Naive B cell (primary cell): ENCODE measurements around the gene SUSD6. TPM values are rescaled to one million over a fixed set of nuclear protein-coding genes. Genes with fewer than 3 reads are reported as not detected.
A peak's percentile ranks its signal among the peaks of the same experiment; 100 is the strongest.

Experiments
- ATAC-seq, 2 donors: fragments of 150-1000 bp; cut with Tn5 transposase; 2 replicates each; pipeline ENCODE4 v1.10.0; 2021; ENCODE audit warnings: low read depth in 2 of 2, mild to moderate bottlenecking in 2 of 2, moderate library complexity in 2 of 2
- DNase-seq: peaks from one replicate; pipeline ENCODE4 v3.0.0; 2022
- H3K27ac Mint-ChIP-seq, 6 donors: one replicate each; pipeline ENCODE4 v1.8.0; 2020 to 2022; ENCODE audit warnings: mild to moderate bottlenecking in 6 of 6, mixed read lengths in 6 of 6, moderate library complexity in 5 of 6, inconsistent platforms in 2 of 6
- H3K27me3 Mint-ChIP-seq, 3 donors: one replicate each; pipeline ENCODE4 v1.8.0; 2021 to 2022; ENCODE audit warnings: mixed read lengths in 3 of 3, mild to moderate bottlenecking in 1 of 3
- H3K36me3 Mint-ChIP-seq, 2 donors: one replicate each; pipeline ENCODE4 v1.8.0; 2020 to 2022; ENCODE audit warnings: mixed read lengths in 2 of 2, inconsistent platforms in 1 of 2, mild to moderate bottlenecking in 1 of 2
- H3K4me1 Mint-ChIP-seq, 3 donors: one replicate each; pipeline ENCODE4 v1.8.0; 2020 to 2022; ENCODE audit warnings: mixed read lengths in 3 of 3, inconsistent platforms in 1 of 3, mild to moderate bottlenecking in 1 of 3, moderate library complexity in 1 of 3
- H3K4me3 Mint-ChIP-seq, 8 donors: one replicate each; pipeline ENCODE4 v1.8.0; 2020 to 2022; ENCODE audit warnings: mild to moderate bottlenecking in 8 of 8, mixed read lengths in 8 of 8, moderate library complexity in 8 of 8, inconsistent platforms in 2 of 8
- H3K9me3 Mint-ChIP-seq, 7 donors: one replicate each; pipeline ENCODE4 v1.8.0; 2020 to 2022; ENCODE audit warnings: mixed read lengths in 7 of 7, mild to moderate bottlenecking in 5 of 7, inconsistent platforms in 2 of 7, moderate library complexity in 1 of 7
- polyA plus RNA-seq, 6 donors: library from polyadenylated mRNA; unstranded; fragments of 300-500 nt; fragmentation: Illumina TruSeq; gene quantifications; one replicate each; pipeline ENCODE4 v1.2.3, GENCODE V29; 2021; ENCODE audit warnings: low read depth in 6 of 6

The SUSD6 gene
- polyA plus RNA-seq, 6 donors from 2014 or later: 16.1 to 22.8 (median 19.4) TPM

GRCh38 chr14:69574954-69575295, 36.5 kb upstream of the SUSD6 start:
- H3K4me1 Mint-ChIP-seq: peaks cover 9 to 15% (median 12%) of the 10 kb centered on the region in 3 donors
- H3K27me3 Mint-ChIP-seq: peaks cover 35 to 64% (median 45%) of the 10 kb centered on the region in 3 donors
- peak overlapping the region; percentile 63 to 94 (median 90) for H3K4me3 Mint-ChIP-seq
- no peaks in the 10 kb centered on the region for H3K9me3 Mint-ChIP-seq
- DNase-seq: no peak
- no peaks in the 10 kb centered on the region for H3K36me3 Mint-ChIP-seq
- peak in 1 of 2 donors; percentile 6 for ATAC-seq
- H3K27ac Mint-ChIP-seq: peak overlapping the region in 1 of 6 donors; percentile 91

- H3K27ac Mint-ChIP-seq: no peak overlapping the region
- H3K27me3 Mint-ChIP-seq: peaks cover 21 to 27% (median 23%) of the 10 kb centered on the region in 3 donors
These were observed 31.9 kb upstream of the SUSD6 start for GRCh38 chr14:69579476-69579875.

GRCh38 chr14:69580009-69580577, 31.3 kb upstream of the SUSD6 start:
- no peaks in the 10 kb centered on the region for H3K36me3 Mint-ChIP-seq
- H3K4me3 Mint-ChIP-seq: no peak overlapping the region
- DNase-seq (no peak), ATAC-seq (no peak)
- H3K9me3 Mint-ChIP-seq: no peaks in the 10 kb centered on the region
- H3K27ac Mint-ChIP-seq: no peak overlapping the region
- H3K4me1 Mint-ChIP-seq: peaks cover 15 to 19% (median 18%) of the 10 kb centered on the region in 3 donors
- peaks cover 18 to 22% (median 21%) of the 10 kb centered on the region in 3 donors for H3K27me3 Mint-ChIP-seq

More at GRCh38 chr14:69579476-69579875, 31.9 kb upstream of the SUSD6 start:
- no peak for ATAC-seq
- Mint-ChIP-seq H3K9me3 (no peaks in the 10 kb centered on the region), H3K36me3 (no peaks in the 10 kb centered on the region), H3K4me3 (no peak overlapping the region), H3K4me1 (peaks cover 16 to 19% (median 18%) of the 10 kb centered on the region in 3 donors)
- DNase-seq: no peak

DNA sequence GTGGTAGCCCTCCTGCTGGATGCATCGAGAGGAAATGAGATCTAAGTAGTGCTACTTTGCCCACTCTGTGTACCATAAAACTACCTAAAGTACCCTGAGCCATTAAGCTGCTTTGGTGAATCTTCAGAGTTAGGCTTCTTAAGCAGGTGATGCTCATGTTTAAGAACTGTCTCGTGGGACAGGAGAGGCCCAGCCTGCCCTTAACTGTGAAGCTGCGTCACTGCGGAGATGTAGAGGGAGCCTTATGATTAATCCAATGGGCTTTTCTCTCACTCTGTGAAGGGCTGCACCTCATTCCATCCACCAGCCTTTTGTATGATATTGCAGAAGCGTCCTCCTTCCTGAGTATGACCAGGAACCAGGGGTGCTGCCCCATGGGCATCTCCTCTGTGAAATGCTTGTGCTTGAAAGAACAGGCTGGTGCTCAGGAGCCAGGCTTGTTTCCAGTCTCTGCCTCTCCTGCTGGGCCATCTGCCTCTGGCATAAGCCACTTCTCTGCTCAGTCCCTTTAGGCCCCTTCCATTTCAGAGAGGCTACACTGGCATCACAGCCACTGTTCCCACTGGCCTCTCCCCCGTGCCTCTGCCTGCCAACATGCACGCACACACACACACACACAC, 30.0 kb upstream of the SUSD6 start:
- Mint-ChIP-seq H3K27me3 (peaks cover 5 to 14% (median 10%) of the 10 kb centered on the region in 3 donors), H3K36me3 (no peaks in the 10 kb centered on the region), H3K9me3 (no peaks in the 10 kb centered on the region), H3K4me1 (peaks cover 15 to 21% (median 19%) of the 10 kb centered on the region in 3 donors), H3K4me3 (no peak overlapping the region), H3K27ac (peak overlapping the region in 2 of 6 donors; percentile 34 to 79)
- ATAC-seq (no peak), DNase-seq (no peak)

GRCh38 chr14:69582212-69582611, 29.2 kb upstream of the SUSD6 start:
- H3K4me1 Mint-ChIP-seq: peaks cover 15 to 21% (median 19%) of the 10 kb centered on the region in 3 donors
- DNase-seq: no peak
- H3K27ac Mint-ChIP-seq: peak overlapping the region in 1 of 6 donors; percentile 39
- H3K9me3 Mint-ChIP-seq: no peaks in the 10 kb centered on the region
- no peak for ATAC-seq
- H3K27me3 Mint-ChIP-seq: peaks cover 0 to 10% (median 9%) of the 10 kb centered on the region in 3 donors
- H3K36me3 Mint-ChIP-seq: no peaks in the 10 kb centered on the region
- H3K4me3 Mint-ChIP-seq: no peak overlapping the region

GRCh38 chr14:69582829-69583228, 28.6 kb upstream of the SUSD6 start:
- H3K36me3 Mint-ChIP-seq: no peaks in the 10 kb centered on the region
- H3K27me3 Mint-ChIP-seq: peaks cover 0 to 12% (median 10%) of the 10 kb centered on the region in 3 donors
- no peak overlapping the region for H3K27ac Mint-ChIP-seq
- ATAC-seq (no peak), DNase-seq (no peak)
- H3K4me1 Mint-ChIP-seq: peaks cover 15 to 21% (median 19%) of the 10 kb centered on the region in 3 donors
- peak overlapping the region in 1 of 8 donors; percentile 52 for H3K4me3 Mint-ChIP-seq
- H3K9me3 Mint-ChIP-seq: no peaks in the 10 kb centered on the region

- H3K27ac Mint-ChIP-seq: no peak overlapping the region
- H3K36me3 Mint-ChIP-seq: no peaks in the 10 kb centered on the region
- peaks cover 0 to 12% (median 9%) of the 10 kb centered on the region in 3 donors for H3K27me3 Mint-ChIP-seq
- ATAC-seq: no peak
- H3K4me1 Mint-ChIP-seq: peaks cover 15 to 21% (median 19%) of the 10 kb centered on the region in 3 donors
- no peak overlapping the region for H3K4me3 Mint-ChIP-seq
- no peak for DNase-seq
- H3K9me3 Mint-ChIP-seq: no peaks in the 10 kb centered on the region
These were observed 27.0 kb upstream of the SUSD6 start for GRCh38 chr14:69584389-69584788.

DNA sequence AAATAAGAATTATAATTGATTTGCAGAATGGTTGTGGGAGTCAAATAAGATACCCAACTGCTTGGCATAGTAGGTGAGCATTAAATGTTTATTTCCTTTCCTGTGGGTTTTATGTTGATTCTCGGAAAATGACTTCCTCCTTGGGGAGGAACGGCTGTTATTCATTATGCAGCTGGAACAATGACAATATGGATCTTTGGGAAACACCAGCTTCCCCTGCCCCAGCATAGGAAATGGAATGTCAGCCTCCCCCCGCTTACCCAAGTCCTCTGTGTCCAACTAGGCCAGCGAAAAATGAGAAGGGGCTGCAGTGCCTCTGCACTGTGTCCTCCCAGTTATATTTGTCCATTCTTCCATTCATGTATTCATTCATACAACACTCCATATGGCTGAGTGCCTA, 25.0 kb upstream of the SUSD6 start:
- H3K4me3 Mint-ChIP-seq: no peak overlapping the region
- H3K27ac Mint-ChIP-seq: no peak overlapping the region
- peaks cover 0 to 12% (median 9%) of the 10 kb centered on the region in 3 donors for H3K27me3 Mint-ChIP-seq
- no peaks in the 10 kb centered on the region for H3K9me3 Mint-ChIP-seq
- ATAC-seq (no peak), DNase-seq (no peak)
- H3K36me3 Mint-ChIP-seq: no peaks in the 10 kb centered on the region
- H3K4me1 Mint-ChIP-seq: peaks cover 8 to 12% (median 9%) of the 10 kb centered on the region in 3 donors

- H3K9me3 Mint-ChIP-seq: no peaks in the 10 kb centered on the region
- DNase-seq (no peak), ATAC-seq (no peak)
- H3K27me3 Mint-ChIP-seq: peaks cover 8 to 12% (median 9%) of the 10 kb centered on the region in 3 donors
- H3K36me3 Mint-ChIP-seq: no peaks in the 10 kb centered on the region
- no peak overlapping the region for H3K4me3 Mint-ChIP-seq
- H3K4me1 Mint-ChIP-seq: peaks cover 5 to 12% (median 8%) of the 10 kb centered on the region in 3 donors
- peak overlapping the region in 2 of 6 donors; percentile 20 to 62 for H3K27ac Mint-ChIP-seq
These were observed 24.0 kb upstream of the SUSD6 start for GRCh38 chr14:69587389-69587788.

GRCh38 chr14:69591317-69591716, 20.1 kb upstream of the SUSD6 start:
- ATAC-seq (no peak), DNase-seq (no peak)
- Mint-ChIP-seq H3K27ac (peak overlapping the region in 1 of 6 donors; percentile 50), H3K9me3 (no peaks in the 10 kb centered on the region), H3K36me3 (no peaks in the 10 kb centered on the region), H3K4me3 (peak overlapping the region in 1 of 8 donors; percentile 2), H3K27me3 (peaks cover 4 to 12% (median 8%) of the 10 kb centered on the region in 3 donors), H3K4me1 (peaks cover 0 to 7% (median 0%) of the 10 kb centered on the region in 3 donors)

DNA sequence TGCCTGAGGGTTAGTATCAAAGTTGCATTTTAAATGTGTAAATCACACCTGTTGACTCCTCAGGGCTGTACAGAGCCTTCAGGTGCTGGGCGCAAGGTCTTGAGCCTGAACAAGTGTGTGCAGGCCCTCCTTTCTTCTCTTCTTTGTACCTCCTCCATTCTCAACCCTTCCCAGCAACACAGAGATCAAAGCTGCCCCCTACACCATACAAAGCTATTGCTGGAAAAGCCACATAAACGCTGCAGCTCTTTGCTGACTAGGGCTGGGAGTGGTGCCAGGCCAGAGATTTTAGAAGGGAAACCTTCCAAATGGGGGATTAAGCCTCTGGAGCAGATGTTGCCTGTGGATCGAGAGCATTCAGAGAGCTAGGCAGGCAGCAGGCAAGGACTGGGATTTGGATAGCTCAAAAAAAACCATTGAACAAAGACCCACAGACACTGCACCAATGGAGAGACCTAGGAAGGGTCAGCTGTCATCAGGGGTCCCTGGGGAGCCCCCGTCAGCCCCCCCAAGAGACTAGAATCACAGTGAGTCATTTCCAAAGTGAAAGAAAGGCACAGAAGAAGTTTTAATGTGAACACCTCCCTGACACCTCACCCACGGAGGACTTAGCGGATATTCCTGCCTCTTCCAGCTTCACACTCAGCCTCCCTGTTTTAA, 18.2 kb upstream of the SUSD6 start:
- no peak for DNase-seq
- H3K4me3 Mint-ChIP-seq: no peak overlapping the region
- H3K9me3 Mint-ChIP-seq: no peaks in the 10 kb centered on the region
- peak overlapping the region in 3 of 6 donors; percentile 35 to 91 (median 39) for H3K27ac Mint-ChIP-seq
- peaks cover 0 to 7% (median 0%) of the 10 kb centered on the region in 3 donors for H3K4me1 Mint-ChIP-seq
- H3K27me3 Mint-ChIP-seq: peaks cover 0 to 8% (median 4%) of the 10 kb centered on the region in 3 donors
- peak in 1 of 2 donors; percentile 32 for ATAC-seq
- no peaks in the 10 kb centered on the region for H3K36me3 Mint-ChIP-seq

DNA sequence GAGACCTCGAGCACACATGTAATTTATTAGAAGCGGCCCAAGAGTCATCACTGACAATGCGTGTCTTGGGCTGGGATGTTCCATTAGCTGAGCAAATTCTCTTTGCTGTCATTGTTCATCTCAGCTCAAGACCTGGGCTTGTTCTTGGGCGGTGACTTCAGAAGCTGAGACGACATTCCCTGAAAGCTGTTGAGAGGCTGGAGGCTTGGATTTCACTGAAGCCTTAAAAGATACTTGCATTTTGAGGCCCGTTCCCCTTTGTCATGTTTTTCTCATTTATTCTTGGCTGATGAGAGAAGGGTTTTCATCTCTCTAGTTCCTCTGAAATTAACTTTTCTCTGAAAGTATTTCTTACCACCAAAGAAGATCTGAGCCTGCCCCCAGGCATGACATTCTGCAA, 16.6 kb upstream of the SUSD6 start:
- Mint-ChIP-seq H3K4me3 (no peak overlapping the region), H3K36me3 (no peaks in the 10 kb centered on the region), H3K27me3 (peaks cover 0 to 8% (median 0%) of the 10 kb centered on the region in 3 donors), H3K9me3 (no peaks in the 10 kb centered on the region), H3K27ac (no peak overlapping the region), H3K4me1 (peaks cover 0 to 7% (median 0%) of the 10 kb centered on the region in 3 donors)
- DNase-seq: no peak
- ATAC-seq: no peak

DNA sequence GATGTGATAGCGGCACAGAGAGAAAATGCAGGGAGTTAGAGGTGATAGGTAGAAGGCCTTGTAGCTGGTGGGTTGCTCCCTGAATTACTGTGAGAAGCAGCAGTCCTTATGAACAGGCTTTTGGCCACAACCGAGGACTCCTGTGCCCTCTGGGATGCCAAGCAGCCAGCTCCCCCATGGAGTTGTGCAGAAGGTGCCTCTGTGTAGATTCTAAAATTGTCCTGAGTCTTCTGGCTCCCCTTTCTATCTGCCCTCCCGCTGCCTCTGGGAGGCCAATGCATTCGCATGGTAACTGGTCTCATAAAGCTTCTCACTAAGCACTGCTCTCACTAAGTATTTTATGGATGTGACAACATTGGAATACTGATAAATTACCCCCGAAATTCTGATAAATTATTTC, 16.1 kb upstream of the SUSD6 start:
- no peaks in the 10 kb centered on the region for H3K36me3 Mint-ChIP-seq
- H3K4me1 Mint-ChIP-seq: peaks cover 0 to 7% (median 0%) of the 10 kb centered on the region in 3 donors
- no peak for DNase-seq
- no peaks in the 10 kb centered on the region for H3K9me3 Mint-ChIP-seq
- ATAC-seq: no peak
- H3K27me3 Mint-ChIP-seq: peaks cover 0 to 8% (median 0%) of the 10 kb centered on the region in 3 donors
- H3K4me3 Mint-ChIP-seq: no peak overlapping the region
- peak overlapping the region in 1 of 6 donors; percentile 59 for H3K27ac Mint-ChIP-seq
